GM19351 (cell line): Measurements from ENCODE around the gene ZBTB49.
"Not testable (repeated sequence)": the region's sequence is repeated elsewhere in the genome, so short reads cannot be mapped to it uniquely, and the experiment has no call there.

ENCODE experiments used
- ATAC-seq: cut with Tn5 transposase; IDR thresholded peaks from one replicate; pipeline ENCODE4 v1.9.1; 2021; ENCODE audit warnings: mild to moderate bottlenecking, moderate library complexity; ENCODE audit not compliant: unreplicated experiment

The ZBTB49 gene

GRCh38 chr4:4289941-4290850, at the start of gene ZBTB49, which contains the start of gene LYAR:
Gene ZBTB49, plus strand, starts transcription at chr4:4290251. Its CDS starts 9,695 bp downstream, at chr4:4299946.
Gene LYAR, minus strand, starts transcription at chr4:4290154. Its CDS starts 6,412 bp downstream, at chr4:4283742.
- ATAC-seq, result peak; percentile 88

- ATAC-seq, result no peak
These were observed 44.9 kb upstream of the ZBTB49 start for GRCh38 chr4:4245172-4245571.

- ATAC-seq, result no peak
These were observed 42.4 kb upstream of the ZBTB49 start for GRCh38 chr4:4247696-4248028.

- peak; percentile 96 for ATAC-seq
These were observed 41.8 kb upstream of the ZBTB49 start, which contains the start of gene TMEM128 for GRCh38 chr4:4248029-4248884. Gene TMEM128, minus strand, starts transcription at chr4:4248223. Its CDS starts 21 bp downstream, at chr4:4248202.

GRCh38 chr4:4248885-4249203, 41.2 kb upstream of the ZBTB49 start:
- no peak for ATAC-seq

- not testable (repeated sequence) for ATAC-seq
These were observed 40.7 kb upstream of the ZBTB49 start for GRCh38 chr4:4249342-4249741.

DNA sequence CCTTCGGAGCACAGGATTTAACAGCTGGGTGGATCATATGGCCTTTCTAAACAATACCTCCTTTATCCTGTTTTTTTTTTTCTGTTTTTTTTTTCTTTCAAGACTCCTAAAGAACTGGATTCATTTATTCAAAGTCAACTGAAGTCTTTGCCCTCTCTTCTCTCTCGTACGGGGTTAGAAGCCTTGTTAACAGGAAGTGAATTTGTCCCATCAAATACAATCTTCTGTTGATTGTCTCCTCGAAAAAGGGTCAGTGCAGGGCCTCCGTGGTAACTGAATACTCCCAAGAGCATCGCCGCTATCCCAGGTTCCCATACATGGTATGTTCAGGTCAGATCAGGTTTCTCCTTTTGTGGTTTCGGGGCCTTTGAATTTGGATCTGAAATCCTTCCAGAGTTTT, 40.2 kb upstream of the ZBTB49 start:
- ATAC-seq, result no peak

- ATAC-seq, result no peak
These were observed 35.9 kb upstream of the ZBTB49 start for GRCh38 chr4:4254199-4254598.

- ATAC-seq, result no peak
These were observed 35.4 kb upstream of the ZBTB49 start for GRCh38 chr4:4254666-4255065.

DNA sequence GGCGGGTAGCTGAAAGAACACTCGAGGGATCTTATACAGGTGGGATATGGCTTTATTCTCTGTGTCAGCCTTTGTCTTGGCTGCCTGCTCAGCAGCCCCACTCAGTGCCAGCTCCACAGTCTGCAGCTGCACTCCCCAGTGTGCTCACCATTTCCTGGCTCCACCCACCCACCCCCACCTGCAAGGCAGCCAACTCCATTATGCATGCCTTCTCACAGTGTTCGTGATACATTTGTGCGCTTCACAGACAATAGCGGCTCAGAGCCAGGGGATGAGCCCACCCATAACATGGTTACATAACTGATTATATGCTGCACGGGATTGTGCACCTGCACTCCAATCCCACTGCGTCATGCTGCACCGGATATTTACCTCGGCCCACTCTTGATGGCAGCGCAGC, 33.3 kb upstream of the ZBTB49 start:
- no peak for ATAC-seq

GRCh38 chr4:4257705-4258104, 32.3 kb upstream of the ZBTB49 start:
- ATAC-seq, result not testable (repeated sequence)

GRCh38 chr4:4259484-4260100, 30.5 kb upstream of the ZBTB49 start:
- no peak for ATAC-seq

DNA sequence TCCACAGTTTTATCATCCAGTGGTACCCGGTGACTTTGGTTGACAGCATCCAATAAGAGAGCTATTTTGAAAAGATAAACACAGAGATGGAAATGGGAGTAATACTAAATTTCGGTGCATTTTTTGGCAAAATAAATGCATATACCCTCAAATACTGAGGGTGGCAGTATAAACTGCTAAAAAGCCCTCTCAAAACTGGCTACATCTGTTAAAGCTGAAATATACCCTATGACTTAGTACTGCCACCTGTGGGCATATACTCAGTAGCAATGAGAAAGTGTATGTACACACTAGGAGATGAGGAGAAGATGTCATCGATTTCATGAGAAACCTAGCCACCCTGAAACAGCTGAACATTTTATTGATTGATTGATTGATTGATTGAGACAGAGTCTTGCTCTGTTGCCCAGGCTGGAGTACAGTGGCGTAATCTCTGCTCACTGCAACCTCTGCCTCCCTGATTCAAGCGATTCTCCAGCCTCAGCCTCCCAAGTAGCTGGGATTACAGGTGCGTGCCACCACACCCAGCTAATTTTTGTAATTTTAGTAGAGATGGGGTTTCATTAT, 29.8 kb upstream of the ZBTB49 start:
- ATAC-seq, result peak; percentile 81

GRCh38 chr4:4267981-4268380, 22.1 kb upstream of the ZBTB49 start:
- no peak for ATAC-seq

- ATAC-seq, result no peak
These were observed 21.3 kb upstream of the ZBTB49 start for GRCh38 chr4:4268776-4269175.

- no peak for ATAC-seq
These were observed 20.7 kb upstream of the ZBTB49 start for GRCh38 chr4:4269331-4269731.

DNA sequence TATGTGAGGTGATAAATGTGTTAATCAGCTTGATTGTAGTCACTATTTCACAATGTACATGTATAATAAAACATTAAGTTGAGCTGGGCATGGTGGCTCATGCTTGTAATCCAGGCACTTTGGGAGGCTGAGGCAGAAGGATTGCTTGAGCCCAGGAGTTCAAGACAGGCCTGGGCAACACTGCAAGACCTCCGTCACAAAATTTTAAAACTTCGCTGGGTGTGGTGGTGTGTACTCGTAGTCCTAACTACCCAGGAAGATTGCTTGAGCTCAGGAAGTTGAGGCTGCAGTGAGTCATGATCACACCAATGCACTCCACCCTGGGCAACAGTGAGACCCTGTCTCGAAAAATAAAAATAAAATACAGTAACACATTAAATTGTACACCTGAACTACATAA, 20.2 kb upstream of the ZBTB49 start:
- ATAC-seq, result no peak

- ATAC-seq, result no peak
These were observed 19.5 kb upstream of the ZBTB49 start for GRCh38 chr4:4270529-4270928.

DNA sequence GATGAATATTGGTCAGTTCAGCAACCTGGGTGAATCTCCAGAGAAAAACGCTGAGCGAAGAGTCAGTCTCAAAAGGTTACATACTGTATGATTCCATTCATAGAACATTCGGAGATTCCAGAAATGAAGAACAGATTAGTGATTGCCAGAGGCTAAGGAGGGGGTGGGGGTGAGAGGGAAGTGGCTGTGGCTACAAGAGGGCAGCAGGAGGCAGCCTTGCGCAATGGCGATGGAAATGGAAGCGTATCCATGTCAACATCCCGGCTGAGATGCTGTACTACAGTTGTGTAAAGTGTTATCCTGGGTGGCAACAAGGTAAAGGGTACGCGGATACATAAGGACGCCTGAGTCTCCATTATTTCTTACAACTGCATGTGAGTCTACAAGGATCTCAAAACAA, 18.1 kb upstream of the ZBTB49 start:
- no peak for ATAC-seq

- no peak for ATAC-seq
These were observed 15.8 kb upstream of the ZBTB49 start for GRCh38 chr4:4274226-4274625.

- no peak for ATAC-seq
These were observed 12.5 kb upstream of the ZBTB49 start for GRCh38 chr4:4277531-4277930.
